Measurements from ENCODE around the gene COTL1. TPM values are rescaled to one million over a fixed set of nuclear protein-coding genes. Genes with fewer than 3 reads are reported as not detected.

The COTL1 gene
- total RNA-seq, 1 donor from 2014 or later, result 210 TPM

DNA sequence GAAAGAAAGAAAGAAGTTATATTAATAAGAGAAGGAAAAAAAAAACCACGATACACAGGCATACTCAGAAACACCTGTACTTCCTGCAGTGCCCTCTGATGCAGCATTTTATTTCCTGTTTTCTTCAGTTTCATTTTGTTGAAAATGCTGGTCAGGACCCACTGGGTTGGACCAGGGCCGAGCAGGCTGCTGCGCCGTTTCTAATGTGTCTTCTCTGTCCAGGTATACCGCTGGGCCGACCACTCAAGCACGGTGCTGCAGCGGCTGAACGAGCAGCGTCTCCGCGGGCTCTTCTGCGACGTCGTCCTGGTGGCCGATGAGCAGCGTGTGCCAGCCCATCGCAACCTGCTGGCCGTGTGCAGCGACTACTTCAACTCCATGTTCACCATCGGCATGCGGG is 38.8 kb upstream of the COTL1 start:
- no peak for DNase-seq (ENCODE audit: low read depth)
- H3K36me3 ChIP-seq (ENCODE audit: control insufficient read depth, insufficient read depth, low read length), result peaks cover 5% of the 10 kb centered on the region
- TF ChIP-seq CTCF (IDR thresholded peaks at IDR 0.05; ENCODE audit: insufficient read depth, low read length, poor library complexity, severe bottlenecking), result no peak
- no peak overlapping the region for H3K4me3 ChIP-seq (ENCODE audit: low read depth, low read length)
- no peaks in the 10 kb centered on the region for H3K27me3 ChIP-seq (ENCODE audit: control insufficient read depth, insufficient read depth, low read length)

DNA sequence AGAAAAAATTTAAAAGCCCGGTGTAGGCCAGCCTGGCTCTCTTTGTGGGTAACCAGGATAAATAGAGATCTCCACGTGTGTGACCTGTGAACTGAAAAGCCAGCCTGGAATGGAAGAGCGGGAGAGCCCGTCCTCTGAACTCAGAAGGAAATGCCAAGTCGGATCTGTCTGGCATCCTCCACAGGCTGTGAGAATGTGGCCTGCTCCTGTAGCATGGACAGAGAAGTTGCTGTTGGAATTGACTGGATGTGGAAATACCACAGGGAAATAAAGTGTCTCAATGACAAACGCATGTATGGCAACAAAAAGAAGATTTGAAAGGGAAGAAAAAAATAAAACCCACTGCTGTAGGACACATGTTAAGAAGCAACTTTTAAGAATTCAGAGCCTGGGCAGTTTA is 37.1 kb upstream of the COTL1 start:
- peaks cover 4% of the 10 kb centered on the region for H3K36me3 ChIP-seq (ENCODE audit: control insufficient read depth, insufficient read depth, low read length)
- DNase-seq (ENCODE audit: low read depth), result no peak
- no peak for TF ChIP-seq CTCF (IDR thresholded peaks at IDR 0.05; ENCODE audit: insufficient read depth, low read length, poor library complexity, severe bottlenecking)
- no peaks in the 10 kb centered on the region for H3K27me3 ChIP-seq (ENCODE audit: control insufficient read depth, insufficient read depth, low read length)
- H3K4me3 ChIP-seq (ENCODE audit: low read depth, low read length), result no peak overlapping the region

- no peak overlapping the region for H3K4me3 ChIP-seq (ENCODE audit: low read depth, low read length)
- no peak for TF ChIP-seq CTCF (IDR thresholded peaks at IDR 0.05; ENCODE audit: insufficient read depth, low read length, poor library complexity, severe bottlenecking)
- DNase-seq (ENCODE audit: low read depth), result no peak
- no peaks in the 10 kb centered on the region for H3K27me3 ChIP-seq (ENCODE audit: control insufficient read depth, insufficient read depth, low read length)
- peaks cover 4% of the 10 kb centered on the region for H3K36me3 ChIP-seq (ENCODE audit: control insufficient read depth, insufficient read depth, low read length)
These were observed 36.4 kb upstream of the COTL1 start for GRCh38 chr16:84654238-84654637.

- H3K27me3 ChIP-seq (ENCODE audit: control insufficient read depth, insufficient read depth, low read length), result no peaks in the 10 kb centered on the region
- DNase-seq (ENCODE audit: low read depth), result no peak
- no peak for TF ChIP-seq CTCF (IDR thresholded peaks at IDR 0.05; ENCODE audit: insufficient read depth, low read length, poor library complexity, severe bottlenecking)
- peaks cover 4% of the 10 kb centered on the region for H3K36me3 ChIP-seq (ENCODE audit: control insufficient read depth, insufficient read depth, low read length)
- no peak overlapping the region for H3K4me3 ChIP-seq (ENCODE audit: low read depth, low read length)
These were observed 34.7 kb upstream of the COTL1 start for GRCh38 chr16:84652566-84652965.

DNA sequence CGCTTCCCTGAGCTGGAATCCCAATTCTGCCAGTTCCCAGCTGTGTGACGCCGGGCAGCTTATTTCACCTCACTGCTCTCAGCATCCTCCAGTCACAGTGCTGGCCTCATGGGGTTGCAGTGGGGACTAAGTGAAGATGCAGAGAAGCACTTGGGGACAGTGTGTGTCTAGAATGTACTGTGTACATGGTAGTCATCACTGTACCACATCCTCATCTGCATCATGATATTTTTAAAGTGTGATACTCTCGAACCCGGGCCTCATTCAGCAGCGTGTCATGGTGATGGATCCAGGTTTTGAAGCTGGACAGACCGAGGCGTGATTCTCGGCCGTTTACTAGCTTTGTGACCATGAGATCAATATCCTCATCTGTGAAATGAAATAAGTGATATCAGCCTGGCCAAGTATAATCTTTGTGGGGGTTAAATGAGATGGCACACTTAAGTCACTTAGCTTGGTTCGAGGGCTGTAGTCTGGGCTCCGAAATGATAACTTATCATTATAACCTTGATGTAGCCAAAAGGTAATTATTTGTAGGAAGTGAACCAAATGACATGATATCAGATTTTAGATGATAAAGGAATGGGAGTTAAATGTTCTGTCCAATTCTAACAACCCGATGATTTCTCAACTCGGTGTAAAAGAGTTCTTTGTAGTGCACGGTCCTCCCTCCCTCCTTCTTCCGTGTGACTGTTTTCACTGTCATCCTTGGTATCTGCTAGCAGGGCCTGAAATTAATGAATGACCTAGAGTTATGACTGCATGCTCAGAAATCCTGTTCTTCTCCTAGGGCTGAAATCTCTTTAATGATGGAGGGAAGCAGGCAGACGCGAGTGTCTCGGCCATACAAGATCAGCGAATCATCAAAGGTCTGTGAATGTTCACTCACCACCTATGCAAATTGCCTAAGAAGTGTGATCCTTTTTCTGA is 32.4 kb upstream of the COTL1 start:
- DNase-seq (ENCODE audit: low read depth), result peak; percentile 76
- H3K4me3 ChIP-seq (ENCODE audit: low read depth, low read length), result no peak overlapping the region
- no peak for TF ChIP-seq CTCF (IDR thresholded peaks at IDR 0.05; ENCODE audit: insufficient read depth, low read length, poor library complexity, severe bottlenecking)
- H3K27me3 ChIP-seq (ENCODE audit: control insufficient read depth, insufficient read depth, low read length), result no peaks in the 10 kb centered on the region
- H3K36me3 ChIP-seq (ENCODE audit: control insufficient read depth, insufficient read depth, low read length), result peaks cover 3% of the 10 kb centered on the region

GRCh38 chr16:84649511-84649861 is 31.6 kb upstream of the COTL1 start:
- H3K27me3 ChIP-seq (ENCODE audit: control insufficient read depth, insufficient read depth, low read length), result no peaks in the 10 kb centered on the region
- TF ChIP-seq CTCF (IDR thresholded peaks at IDR 0.05; ENCODE audit: insufficient read depth, low read length, poor library complexity, severe bottlenecking), result no peak
- H3K36me3 ChIP-seq (ENCODE audit: control insufficient read depth, insufficient read depth, low read length), result peaks cover 3% of the 10 kb centered on the region
- H3K4me3 ChIP-seq (ENCODE audit: low read depth, low read length), result peak overlapping the region; percentile 79
- DNase-seq (ENCODE audit: low read depth), result no peak

Data from kidney epithelial cell (primary cell).